A673 (cell line): ENCODE measurements around the gene TMPRSS7. TPM values are rescaled to one million over a fixed set of nuclear protein-coding genes. Genes with fewer than 3 reads are reported as not detected.

Experiments used
- BruUV-seq: library from RNA; stranded (reverse); fragments of 400-500 nt; replicated peaks from 2 replicates; lab custom pipeline; 2021; lab: Mats Ljungman, UMichigan
- CTCF ChIA-PET: fragments of 300-600 bp; sonication (Branson Sonifier 250); formaldehyde crosslinking; loops from one replicate; lab custom pipeline; 2022; ENCODE audit warnings: antibody characterized with exemption; lab: Charles Lee
- POLR2A ChIA-PET: fragments of 300-600 bp; sonication (Branson Sonifier 250); formaldehyde crosslinking; loops from one replicate; lab custom pipeline; 2022; ENCODE audit warnings: antibody characterized with exemption; ENCODE audit not compliant: low non-redundant PET; lab: Charles Lee
- DNase-seq: peaks from one replicate; pipeline ENCODE4 v3.0.0-alpha.2; 2015; ENCODE audit warnings: low spot score
- H3K27ac ChIP-seq: fragments of 200-600 bp; sonication (generic); 2 replicates; pipeline ENCODE4 v1.5.1; 2016; ENCODE audit warnings: mixed run types, low read depth, mild to moderate bottlenecking, mixed read lengths, antibody characterized with exemption, low read length; ENCODE audit not compliant: poor library complexity, severe bottlenecking
- H3K27me3 ChIP-seq: fragments of 200-600 bp; sonication (generic); replicated peaks from 2 replicates; pipeline ENCODE4 v1.6.1; 2017; ENCODE audit warnings: mixed run types, low read depth, mild to moderate bottlenecking, mixed read lengths, antibody characterized with exemption, low read length; ENCODE audit not compliant: insufficient read depth, poor library complexity
- H3K36me3 ChIP-seq: fragments of 200-600 bp; sonication (generic); 2 replicates; pipeline ENCODE4 v1.6.1; 2016; ENCODE audit warnings: mixed run types, mild to moderate bottlenecking, mixed read lengths, antibody characterized with exemption, low read length; ENCODE audit not compliant: insufficient read depth, poor library complexity, severe bottlenecking
- H3K4me1 ChIP-seq: fragments of 200-600 bp; sonication (generic); 2 replicates; pipeline ENCODE4 v1.6.1; 2017; ENCODE audit warnings: mixed run types, mild to moderate bottlenecking, mixed read lengths, antibody characterized with exemption, low read length; ENCODE audit not compliant: insufficient read depth, poor library complexity, severe bottlenecking
- H3K4me3 ChIP-seq: fragments of 200-600 bp; sonication (generic); 2 replicates; pipeline ENCODE4 v1.5.1; 2016; ENCODE audit warnings: low read depth, mixed run types, mild to moderate bottlenecking, mixed read lengths, low read length; ENCODE audit not compliant: poor library complexity, severe bottlenecking
- H3K9me3 ChIP-seq: fragments of 200-600 bp; sonication (generic); 2 replicates; pipeline ENCODE4 v1.6.1; 2016; ENCODE audit warnings: mixed run types, low read depth, mild to moderate bottlenecking, mixed read lengths, antibody characterized with exemption, low read length; ENCODE audit not compliant: poor library complexity, severe bottlenecking
- CTCF ChIP-seq: fragments of 300-800, 200-600 bp; sonication (generic); conservative IDR thresholded peaks from 2 replicates; pipeline ENCODE4 v1.5.1; 2017; ENCODE audit warnings: low read depth, mild to moderate bottlenecking, antibody characterized with exemption, low read length, moderate library complexity, mixed read lengths
- EZH2 ChIP-seq: fragments of 200-600 bp; sonication (generic); IDR thresholded peaks from 2 replicates; pipeline ENCODE4 v1.6.1; 2017; ENCODE audit warnings: borderline replicate concordance, low read depth, mild to moderate bottlenecking, mixed read lengths, antibody characterized with exemption, low read length; ENCODE audit not compliant: poor library complexity, severe bottlenecking
- intact Hi-C: fragments of 100-400 bp; cut with micrococcal nuclease; formaldehyde crosslinking; loops from one replicate; pipeline ENCODE4 v1.10.0; 2022; ENCODE audit not compliant: unreplicated experiment
- total RNA-seq: library from RNA; stranded (reverse); gene quantifications from 2 replicates; pipeline ENCODE4 v1.2.3, GENCODE V29; 2021

TMPRSS7 gene
- total RNA-seq, 1 experiment from 2014 or later = not detected

- POLR2A ChIA-PET = interaction anchor here (0.8 kb wide), 1 partner anchor 147 kb away, joined by 18 read pairs; the partner anchor contains the start of gene ABHD10
- no TSS peak for BruUV-seq
- TF ChIP-seq CTCF = no peak
- H3K4me1 ChIP-seq = no peaks in the 10 kb centered on the region
- H3K36me3 ChIP-seq = no peaks in the 10 kb centered on the region
- H3K27ac ChIP-seq = no peak overlapping the region
- H3K27me3 ChIP-seq = no peaks in the 10 kb centered on the region
- intact Hi-C loops = no loop called here
- no peaks in the 10 kb centered on the region for H3K9me3 ChIP-seq
- no peak for DNase-seq
- H3K4me3 ChIP-seq = no peak overlapping the region
- CTCF ChIA-PET = no interaction called here
Observed at GRCh38 chr3:112124907-112125607, 90.5 kb downstream of the TMPRSS7 start.

DNA sequence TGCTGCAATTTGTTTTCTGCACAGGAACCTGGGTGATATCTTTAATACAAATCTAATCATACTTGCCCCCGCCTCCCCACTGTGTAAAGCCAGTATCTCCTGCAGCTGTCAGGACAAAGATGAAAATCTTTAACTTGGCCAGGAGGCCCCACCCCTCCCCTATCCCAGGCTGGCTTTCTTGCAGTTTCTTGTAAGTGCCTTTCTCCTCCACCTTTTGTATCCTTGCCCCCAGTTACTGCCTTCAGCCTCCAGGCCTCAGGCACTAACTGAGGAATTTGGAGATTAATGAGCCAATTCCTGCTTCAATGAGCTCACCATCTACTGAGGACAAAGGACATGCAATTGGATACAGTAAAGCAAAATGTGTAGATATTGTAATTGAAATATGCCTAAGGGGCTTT is 92.0 kb downstream of the TMPRSS7 start:
- intact Hi-C loops = no loop called here
- Histone ChIP-seq H3K36me3 (no peaks in the 10 kb centered on the region), H3K4me3 (no peak overlapping the region), H3K9me3 (no peaks in the 10 kb centered on the region), H3K27ac (no peak overlapping the region), H3K27me3 (no peaks in the 10 kb centered on the region), H3K4me1 (no peaks in the 10 kb centered on the region)
- TF ChIP-seq CTCF = no peak
- TF ChIP-seq EZH2 = no peak
- CTCF ChIA-PET = no interaction called here
- DNase-seq = peak; percentile 25
- no TSS peak for BruUV-seq
- POLR2A ChIA-PET = no interaction called here

GRCh38 chr3:112127522-112128494 is 93.3 kb downstream of the TMPRSS7 start:
- TF ChIP-seq CTCF (no peak), EZH2 (no peak)
- no peak overlapping the region for H3K27ac ChIP-seq
- DNase-seq = no peak
- no peaks in the 10 kb centered on the region for H3K27me3 ChIP-seq
- ChIA-PET POLR2A (no interaction called here), CTCF (no interaction called here)
- no peaks in the 10 kb centered on the region for H3K36me3 ChIP-seq
- H3K9me3 ChIP-seq = no peaks in the 10 kb centered on the region
- H3K4me1 ChIP-seq = no peaks in the 10 kb centered on the region
- no TSS peak for BruUV-seq
- no peak overlapping the region for H3K4me3 ChIP-seq
- intact Hi-C loops = no loop called here
